Hematopoietic multipotent progenitor cell treated with erythropoietin and hydrocortisone succinate and interleukin-3 and kit ligand, for 15 days (in vitro differentiated cells): ENCODE measurements around the gene ASPN.
"Not testable (repeated sequence)": the region's sequence is repeated elsewhere in the genome, so short reads cannot be mapped to it uniquely, and the experiment has no call there.

ENCODE experiments used
- DNase-seq: peaks from one replicate; pipeline ENCODE4 v3.0.0-alpha.2; 2015; ENCODE audit warnings: low spot score

Gene ASPN

GRCh38 chr9:92411157-92411556 lies 71.1 kb downstream of the ASPN start:
- not testable (repeated sequence) for DNase-seq

- DNase-seq, result no peak
These were observed 73.4 kb downstream of the ASPN start for GRCh38 chr9:92408747-92409478.

DNA sequence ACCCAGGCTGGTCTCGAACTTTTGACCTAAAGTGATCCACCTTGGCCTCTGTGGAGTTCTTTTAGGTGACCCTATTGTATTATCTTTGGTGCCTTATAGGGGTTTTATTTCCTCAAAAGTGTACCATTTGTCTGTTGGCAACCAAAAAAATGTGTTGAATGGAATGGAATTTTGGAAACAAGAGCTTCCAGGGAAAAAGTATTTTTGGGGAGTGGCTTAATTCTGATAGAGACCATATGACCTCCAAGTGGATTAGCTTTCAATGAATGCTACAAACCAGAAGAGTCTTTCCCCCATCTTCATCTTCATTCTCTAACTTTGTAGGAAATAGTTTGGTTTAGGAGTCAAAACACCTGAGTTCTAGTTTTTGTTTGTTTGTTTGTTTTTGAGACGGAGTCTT lies 74.5 kb downstream of the ASPN start:
- no peak for DNase-seq

GRCh38 chr9:92406477-92406876 lies 75.8 kb downstream of the ASPN start:
- no peak for DNase-seq
